GM12864 (cell line): ENCODE measurements around the gene LIMK2.

Source experiments
- DNase-seq: peaks from one replicate; pipeline ENCODE4 v3.0.0-alpha.2; 2011; ENCODE audit warnings: low read depth
- H3K4me3 ChIP-seq: 2 replicates; pipeline ENCODE4 v1.5.1; 2011; ENCODE audit warnings: mild to moderate bottlenecking, low read depth, low read length, control low read depth
- TF ChIP-seq, protein P1 (sequence below): IDR thresholded peaks from 2 replicates; pipeline ENCODE4 v1.5.1; 2011; ENCODE audit warnings: low read depth, mild to moderate bottlenecking, moderate library complexity, low read length, control low read depth, inconsistent platforms; ENCODE audit errors: missing control alignments

The LIMK2 gene

DNA sequence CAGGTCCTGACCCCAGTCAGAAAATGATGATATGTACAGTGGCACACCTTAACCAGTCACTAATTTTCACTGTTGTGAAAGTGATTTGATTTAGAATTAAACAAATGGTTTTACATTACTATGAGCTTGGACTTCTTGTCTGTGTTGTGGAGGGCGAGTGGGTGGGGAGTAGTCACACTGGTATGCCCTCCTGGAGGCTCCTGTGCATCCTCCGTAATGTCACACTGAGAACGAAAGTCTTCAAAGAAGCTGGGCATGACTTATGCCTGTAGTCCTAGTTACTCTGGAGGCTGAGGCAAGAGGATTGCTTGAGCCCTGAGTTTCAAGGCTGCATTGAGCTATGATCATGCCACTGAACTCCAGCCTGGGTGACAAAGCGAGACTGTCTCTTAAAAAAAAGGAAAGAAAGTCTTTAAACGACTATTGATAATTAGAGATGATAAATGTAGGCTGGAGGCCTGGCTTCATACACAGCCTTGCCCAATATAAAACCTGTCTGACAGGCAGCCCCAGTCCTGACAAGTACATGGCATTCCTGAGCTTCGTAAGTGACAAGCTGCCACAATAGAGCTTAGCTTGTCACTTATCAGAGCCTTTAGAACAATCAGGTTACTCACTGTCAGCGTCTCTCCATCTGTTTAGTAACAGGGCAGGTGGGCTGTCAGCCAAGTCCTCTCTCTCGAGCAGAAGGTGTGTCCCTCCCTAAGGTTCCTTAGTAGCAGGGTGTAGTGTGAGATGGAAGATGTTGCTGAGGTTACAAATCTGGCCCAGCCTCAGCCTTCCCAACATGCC, 5.0 kb upstream of the LIMK2 start:
- TF ChIP-seq, protein P1, sequence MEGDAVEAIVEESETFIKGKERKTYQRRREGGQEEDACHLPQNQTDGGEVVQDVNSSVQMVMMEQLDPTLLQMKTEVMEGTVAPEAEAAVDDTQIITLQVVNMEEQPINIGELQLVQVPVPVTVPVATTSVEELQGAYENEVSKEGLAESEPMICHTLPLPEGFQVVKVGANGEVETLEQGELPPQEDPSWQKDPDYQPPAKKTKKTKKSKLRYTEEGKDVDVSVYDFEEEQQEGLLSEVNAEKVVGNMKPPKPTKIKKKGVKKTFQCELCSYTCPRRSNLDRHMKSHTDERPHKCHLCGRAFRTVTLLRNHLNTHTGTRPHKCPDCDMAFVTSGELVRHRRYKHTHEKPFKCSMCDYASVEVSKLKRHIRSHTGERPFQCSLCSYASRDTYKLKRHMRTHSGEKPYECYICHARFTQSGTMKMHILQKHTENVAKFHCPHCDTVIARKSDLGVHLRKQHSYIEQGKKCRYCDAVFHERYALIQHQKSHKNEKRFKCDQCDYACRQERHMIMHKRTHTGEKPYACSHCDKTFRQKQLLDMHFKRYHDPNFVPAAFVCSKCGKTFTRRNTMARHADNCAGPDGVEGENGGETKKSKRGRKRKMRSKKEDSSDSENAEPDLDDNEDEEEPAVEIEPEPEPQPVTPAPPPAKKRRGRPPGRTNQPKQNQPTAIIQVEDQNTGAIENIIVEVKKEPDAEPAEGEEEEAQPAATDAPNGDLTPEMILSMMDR, result no peak
- no peak overlapping the region for H3K4me3 ChIP-seq
- no peak for DNase-seq

DNA sequence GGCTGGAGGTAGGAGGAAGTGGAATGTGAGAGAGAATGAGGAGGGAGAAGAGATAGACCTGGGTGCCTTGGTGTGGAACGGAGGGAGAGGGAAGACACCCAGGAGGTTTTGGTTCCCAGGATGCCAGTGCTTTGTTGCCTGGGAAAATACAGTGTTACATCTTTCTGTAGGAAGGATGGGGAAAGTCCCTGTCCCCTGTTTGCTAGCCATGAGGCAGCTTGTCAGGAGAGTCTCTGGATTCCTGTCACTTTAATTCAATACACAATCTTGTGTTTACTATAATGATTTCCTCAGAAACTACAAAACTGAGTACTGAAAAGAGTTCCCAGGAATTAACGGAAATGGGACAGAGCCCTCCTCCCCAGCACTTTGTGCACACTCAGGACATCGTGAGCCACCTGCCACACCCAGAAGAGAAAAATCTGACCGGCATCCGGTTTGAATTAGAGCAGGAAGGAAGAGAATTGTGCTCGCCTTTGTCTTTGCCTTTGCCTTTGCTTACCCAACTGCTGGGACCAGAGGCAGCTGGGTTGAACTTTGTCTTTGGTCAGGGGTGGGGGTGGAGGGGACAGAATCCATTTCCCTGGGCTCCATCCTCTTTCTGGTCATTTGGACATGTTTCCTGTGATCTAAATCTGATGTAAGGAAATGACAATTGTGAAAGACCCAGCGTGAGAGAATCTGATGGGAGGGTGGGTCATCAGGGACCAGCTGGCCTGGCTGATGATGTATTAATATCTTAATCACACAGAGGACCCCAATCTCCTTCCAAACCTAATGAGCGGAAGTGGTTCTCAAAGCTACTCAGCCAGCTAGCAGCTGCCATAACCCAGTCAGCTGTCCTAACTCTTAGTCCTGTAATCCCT, 1.3 kb upstream of the LIMK2 start:
- TF ChIP-seq, protein P1, result no peak
- H3K4me3 ChIP-seq, result no peak overlapping the region
- no peak for DNase-seq

DNA sequence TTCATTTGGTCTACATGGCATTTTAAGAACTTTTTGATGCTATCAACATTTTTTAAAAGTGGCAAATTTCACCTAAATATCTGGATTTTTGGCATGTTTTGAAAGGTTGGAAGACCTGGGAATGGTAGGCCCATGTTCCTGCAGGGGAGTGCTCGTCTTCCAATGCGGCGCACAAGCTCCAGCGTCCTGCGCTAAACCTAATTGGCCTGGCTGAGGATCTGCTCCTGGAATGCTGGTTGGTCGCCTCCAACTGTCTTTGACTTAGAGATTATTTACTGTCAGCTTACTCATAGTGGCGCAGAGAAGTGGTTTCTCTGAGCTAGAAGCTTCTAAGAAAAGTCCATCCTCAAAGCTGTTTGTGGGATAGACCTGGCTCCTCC, 626 bp upstream of the LIMK2 start:
- TF ChIP-seq, protein P1, result no peak
- DNase-seq, result no peak
- peak overlapping the region; percentile 33 for H3K4me3 ChIP-seq

DNA sequence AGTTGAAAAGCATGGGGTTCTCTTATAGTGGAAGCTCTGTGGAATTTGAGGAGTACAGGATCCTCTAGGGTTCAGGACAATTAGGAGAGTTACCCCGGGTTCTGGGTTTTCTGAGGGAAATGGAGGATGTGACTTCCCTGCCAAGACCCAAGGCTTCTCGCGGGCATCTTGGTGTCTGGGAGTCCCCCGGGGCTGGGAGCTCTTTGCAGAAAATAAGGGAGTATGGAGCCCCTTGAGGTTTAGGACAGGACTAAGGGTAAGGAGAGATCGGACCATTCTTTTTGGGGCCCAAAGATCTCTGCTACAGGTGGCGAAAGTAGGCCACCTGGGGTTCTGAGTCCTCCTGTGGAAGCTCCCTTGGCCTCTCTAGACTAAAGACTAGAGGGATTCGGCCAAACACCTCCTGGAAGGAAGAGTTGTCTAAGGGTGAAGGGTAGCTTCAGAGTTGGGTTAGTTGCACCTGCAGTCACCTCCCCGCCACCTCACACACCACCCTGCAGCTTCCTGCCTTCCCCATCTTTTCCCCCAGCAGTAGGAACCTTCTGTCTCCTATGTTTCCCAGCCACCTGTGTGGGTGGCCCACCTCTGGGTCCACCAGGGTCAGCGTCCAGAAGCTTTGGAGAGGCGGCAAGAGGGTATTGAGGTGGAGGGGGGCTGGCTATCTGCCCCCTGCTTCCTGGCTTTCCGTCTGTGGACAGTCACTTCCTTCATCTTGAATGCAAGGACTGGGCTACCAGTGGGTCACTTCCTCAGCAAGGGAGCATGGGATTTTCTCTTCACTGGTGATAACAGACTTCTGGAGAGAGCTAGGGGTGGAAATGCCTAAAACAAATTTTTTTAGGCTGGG, 908 bp downstream of the LIMK2 start:
- TF ChIP-seq, protein P1, result no peak
- H3K4me3 ChIP-seq, result peak overlapping the region; percentile 87
- DNase-seq, result no peak

DNA sequence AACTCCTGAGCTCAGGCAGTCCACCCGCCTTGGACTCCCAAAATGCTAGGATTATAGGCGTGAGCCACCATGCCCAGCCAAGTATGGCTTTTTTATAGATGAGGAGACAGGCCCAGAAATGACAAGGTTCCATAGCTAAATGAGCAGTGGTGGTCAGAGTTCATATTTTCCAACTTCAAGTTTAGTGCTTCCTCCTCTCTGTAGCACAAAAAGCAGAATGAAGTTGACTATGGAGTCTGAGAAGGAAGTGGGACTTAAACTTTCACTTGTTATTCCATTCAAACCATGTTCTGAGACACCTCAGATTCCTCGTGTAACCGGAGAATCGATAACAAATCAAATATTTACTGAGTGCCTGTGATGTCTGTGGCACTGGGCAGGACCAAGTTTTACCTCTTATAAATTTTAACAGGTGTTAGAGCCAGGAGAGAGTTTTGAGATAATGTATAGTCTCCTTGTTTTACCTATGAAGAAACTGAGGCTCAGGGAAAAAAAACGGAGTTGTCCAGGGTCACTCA, 3.0 kb downstream of the LIMK2 start:
- TF ChIP-seq, protein P1, result no peak
- H3K4me3 ChIP-seq, result no peak overlapping the region
- DNase-seq, result no peak

DNA sequence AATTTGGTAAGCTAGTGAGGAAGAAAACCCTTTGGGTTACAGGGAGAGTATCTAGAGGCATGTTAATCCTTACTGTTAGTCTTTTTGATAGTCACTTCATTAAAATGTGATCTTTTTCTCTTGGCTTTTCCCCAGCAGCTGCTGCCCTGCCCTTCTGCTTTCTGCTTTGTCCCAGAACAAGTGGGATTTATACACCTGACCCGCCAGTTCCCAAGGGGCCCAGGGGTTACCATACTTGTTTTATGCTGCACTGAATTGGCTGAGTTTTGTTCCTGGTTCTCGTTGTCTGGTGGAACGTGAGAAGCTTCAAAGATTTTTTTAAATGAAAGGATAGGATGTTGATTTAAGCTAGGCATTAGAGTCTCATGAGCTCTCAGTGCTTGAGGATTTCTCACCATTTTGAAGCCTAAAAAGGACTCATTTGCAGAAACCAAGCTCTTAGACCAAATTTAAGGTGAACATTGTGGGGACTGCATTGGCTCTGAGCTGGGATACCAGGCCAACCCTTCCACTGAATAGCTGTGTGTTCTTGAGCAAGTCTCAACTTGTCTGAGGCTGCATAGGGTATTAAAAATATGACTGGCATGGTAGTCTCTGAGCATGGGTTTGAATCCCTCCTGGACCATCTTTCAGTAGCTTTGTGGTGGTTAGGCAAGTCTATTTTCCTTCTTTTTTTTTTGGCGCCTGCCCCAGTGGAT, 6.6 kb downstream of the LIMK2 start:
- no peak for DNase-seq
- no peak overlapping the region for H3K4me3 ChIP-seq
- TF ChIP-seq, protein P1, result no peak
